GM21367 (cell line): ENCODE measurements around the gene CKM.
"Not testable (repeated sequence)": the region's sequence is repeated elsewhere in the genome, so short reads cannot be mapped to it uniquely, and the experiment has no call there.

Experiments
- ATAC-seq: cut with Tn5 transposase; IDR thresholded peaks from one replicate; pipeline ENCODE4 v1.9.1; 2021; ENCODE audit not compliant: unreplicated experiment

CKM gene

GRCh38 chr19:45321848-45322247 lies 827 bp downstream of the CKM start:
- no peak for ATAC-seq

GRCh38 chr19:45320997-45321775 lies 1.5 kb downstream of the CKM start:
- ATAC-seq = no peak

- ATAC-seq = no peak
These were observed 7.4 kb downstream of the CKM start for GRCh38 chr19:45315304-45315703.

- no peak for ATAC-seq
These were observed 7.9 kb downstream of the CKM start for GRCh38 chr19:45314708-45315245.

- ATAC-seq = not testable (repeated sequence)
These were observed 10.4 kb downstream of the CKM start for GRCh38 chr19:45312285-45312684.

GRCh38 chr19:45311621-45312020 lies 11.1 kb downstream of the CKM start:
- ATAC-seq = no peak

GRCh38 chr19:45309322-45309721 lies 13.4 kb downstream of the CKM start:
- not testable (repeated sequence) for ATAC-seq

- ATAC-seq = no peak
These were observed 15.3 kb downstream of the CKM start for GRCh38 chr19:45307361-45307760.

- ATAC-seq = no peak
These were observed 16.1 kb downstream of the CKM start for GRCh38 chr19:45306518-45307027.

- no peak for ATAC-seq
These were observed 16.6 kb downstream of the CKM start for GRCh38 chr19:45306040-45306439.

GRCh38 chr19:45305421-45305820 lies 17.3 kb downstream of the CKM start:
- no peak for ATAC-seq

- no peak for ATAC-seq
These were observed 17.7 kb downstream of the CKM start for GRCh38 chr19:45305007-45305406.

GRCh38 chr19:45304141-45304926 lies 18.3 kb downstream of the CKM start:
- ATAC-seq = no peak

- ATAC-seq = no peak
These were observed 19.2 kb downstream of the CKM start for GRCh38 chr19:45303269-45304060.

GRCh38 chr19:45302416-45302815 lies 20.3 kb downstream of the CKM start:
- ATAC-seq = no peak

GRCh38 chr19:45299719-45300118 lies 23.0 kb downstream of the CKM start:
- ATAC-seq = no peak

GRCh38 chr19:45298264-45298663 lies 24.4 kb downstream of the CKM start:
- no peak for ATAC-seq

GRCh38 chr19:45297674-45298073 lies 25.0 kb downstream of the CKM start:
- no peak for ATAC-seq

GRCh38 chr19:45296355-45296754 lies 26.3 kb downstream of the CKM start:
- no peak for ATAC-seq

- no peak for ATAC-seq
These were observed 26.8 kb downstream of the CKM start for GRCh38 chr19:45295873-45296272.
